DND-41 (cell line): ENCODE data around the gene SNORC.

ENCODE experiments used
- ATAC-seq: fragments of 200-7000 bp; cut with Tn5 transposase; 3 replicates; pipeline ENCODE4 v1.9.1; 2021; ENCODE audit warnings: low read depth; ENCODE audit not compliant: insufficient read depth
- DNase-seq: peaks from one replicate; pipeline ENCODE4 v3.0.0-alpha.2; 2020
- H2AFZ ChIP-seq: 2 replicates; pipeline ENCODE4 v1.6.0; 2012; ENCODE audit warnings: low read depth, low read length
- H3K27ac ChIP-seq: 2 replicates; pipeline ENCODE4 v1.5.1; 2012; ENCODE audit warnings: low read length, inconsistent platforms
- H3K27me3 ChIP-seq: fragments of 200-600 bp; sonication (generic); 2 replicates; pipeline ENCODE4 v1.6.0; 2012; ENCODE audit warnings: low read length, mild to moderate bottlenecking, inconsistent platforms; ENCODE audit not compliant: insufficient read depth, poor library complexity
- H3K36me3 ChIP-seq: 2 replicates; pipeline ENCODE4 v1.5.1; 2012; ENCODE audit warnings: low read length, inconsistent platforms; ENCODE audit not compliant: insufficient read depth
- H3K4me1 ChIP-seq: 2 replicates; pipeline ENCODE4 v1.5.1; 2012; ENCODE audit warnings: mild to moderate bottlenecking, low read length; ENCODE audit not compliant: insufficient read depth
- H3K4me2 ChIP-seq: 2 replicates; pipeline ENCODE4 v1.6.0; 2012; ENCODE audit warnings: mild to moderate bottlenecking, moderate library complexity, low read length, inconsistent platforms; ENCODE audit not compliant: insufficient read depth
- H3K4me3 ChIP-seq, 2 experiments: fragments of 200-600 bp in 1 of 2; shearing (Covaris generic) in 1 of 2; 2 replicates each; pipeline ENCODE4 v1.5.1; 2012 to 2016; ENCODE audit warnings: inconsistent platforms in 2 of 2, low read length in 2 of 2, mild to moderate bottlenecking in 2 of 2, low read depth in 1 of 2, moderate library complexity in 1 of 2
- H3K79me2 ChIP-seq: 2 replicates; pipeline ENCODE4 v1.6.0; 2012; ENCODE audit warnings: low read length, inconsistent platforms; ENCODE audit not compliant: insufficient read depth
- H3K9ac ChIP-seq: 2 replicates; pipeline ENCODE4 v1.6.0; 2012; ENCODE audit warnings: low read depth, mild to moderate bottlenecking, inconsistent platforms, low read length, moderate library complexity
- H3K9me3 ChIP-seq: 2 replicates; pipeline ENCODE4 v1.5.1; 2012; ENCODE audit warnings: low read length, moderate library complexity, mild to moderate bottlenecking, inconsistent platforms; ENCODE audit not compliant: insufficient read depth, severe bottlenecking
- H4K20me1 ChIP-seq: 2 replicates; pipeline ENCODE4 v1.6.0; 2012; ENCODE audit warnings: low read length; ENCODE audit not compliant: insufficient read depth
- EZH2 ChIP-seq: IDR thresholded peaks from 3 replicates; pipeline ENCODE4 v1.6.1; 2012; ENCODE audit warnings: borderline replicate concordance, low read depth, mild to moderate bottlenecking, moderate library complexity, low read length, inconsistent platforms; ENCODE audit not compliant: severe bottlenecking
- TF ChIP-seq, protein P1 (sequence below): IDR thresholded peaks from 2 replicates; pipeline ENCODE4 v1.5.1; 2012; ENCODE audit warnings: borderline replicate concordance, low read length, moderate library complexity, mild to moderate bottlenecking; ENCODE audit not compliant: poor library complexity, severe bottlenecking; ENCODE audit errors: extremely low read depth

SNORC gene

DNA sequence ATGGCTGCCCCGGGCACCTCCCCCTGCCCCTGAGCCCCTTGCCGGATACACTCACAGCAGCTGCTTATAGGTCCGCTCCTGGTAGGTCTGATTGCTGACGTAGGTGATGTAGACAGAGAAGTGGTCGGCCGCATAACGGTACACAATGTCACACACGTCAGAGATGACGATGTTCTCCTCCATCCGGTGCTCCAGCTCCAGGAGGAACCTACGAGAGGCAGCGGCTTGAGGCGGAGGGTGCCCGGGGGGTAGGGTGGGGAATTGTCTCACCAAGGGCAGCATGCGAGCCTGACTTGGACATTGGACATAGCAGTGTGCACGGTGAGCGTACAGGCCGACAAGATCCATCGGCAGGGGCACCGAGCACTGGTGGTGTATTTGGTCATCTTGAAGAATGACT lies 22.8 kb downstream of the SNORC start:
- H2AFZ ChIP-seq: no peak overlapping the region
- ATAC-seq (no peak), DNase-seq (no peak)
- no peak overlapping the region for H3K4me2 ChIP-seq
- H3K4me1 ChIP-seq: no peaks in the 10 kb centered on the region
- H3K4me3 ChIP-seq: no peak overlapping the region
- no peaks in the 10 kb centered on the region for H3K79me2 ChIP-seq
- no peaks in the 10 kb centered on the region for H3K36me3 ChIP-seq
- H3K9ac ChIP-seq: no peak overlapping the region
- TF ChIP-seq EZH2: no peak
- TF ChIP-seq, protein P1, sequence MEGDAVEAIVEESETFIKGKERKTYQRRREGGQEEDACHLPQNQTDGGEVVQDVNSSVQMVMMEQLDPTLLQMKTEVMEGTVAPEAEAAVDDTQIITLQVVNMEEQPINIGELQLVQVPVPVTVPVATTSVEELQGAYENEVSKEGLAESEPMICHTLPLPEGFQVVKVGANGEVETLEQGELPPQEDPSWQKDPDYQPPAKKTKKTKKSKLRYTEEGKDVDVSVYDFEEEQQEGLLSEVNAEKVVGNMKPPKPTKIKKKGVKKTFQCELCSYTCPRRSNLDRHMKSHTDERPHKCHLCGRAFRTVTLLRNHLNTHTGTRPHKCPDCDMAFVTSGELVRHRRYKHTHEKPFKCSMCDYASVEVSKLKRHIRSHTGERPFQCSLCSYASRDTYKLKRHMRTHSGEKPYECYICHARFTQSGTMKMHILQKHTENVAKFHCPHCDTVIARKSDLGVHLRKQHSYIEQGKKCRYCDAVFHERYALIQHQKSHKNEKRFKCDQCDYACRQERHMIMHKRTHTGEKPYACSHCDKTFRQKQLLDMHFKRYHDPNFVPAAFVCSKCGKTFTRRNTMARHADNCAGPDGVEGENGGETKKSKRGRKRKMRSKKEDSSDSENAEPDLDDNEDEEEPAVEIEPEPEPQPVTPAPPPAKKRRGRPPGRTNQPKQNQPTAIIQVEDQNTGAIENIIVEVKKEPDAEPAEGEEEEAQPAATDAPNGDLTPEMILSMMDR: no peak
- no peaks in the 10 kb centered on the region for H3K9me3 ChIP-seq
- H3K27me3 ChIP-seq: no peaks in the 10 kb centered on the region
- peaks cover 2% of the 10 kb centered on the region; the same call in 1 of the 2 replicates for H4K20me1 ChIP-seq
- no peak overlapping the region for H3K27ac ChIP-seq

DNA sequence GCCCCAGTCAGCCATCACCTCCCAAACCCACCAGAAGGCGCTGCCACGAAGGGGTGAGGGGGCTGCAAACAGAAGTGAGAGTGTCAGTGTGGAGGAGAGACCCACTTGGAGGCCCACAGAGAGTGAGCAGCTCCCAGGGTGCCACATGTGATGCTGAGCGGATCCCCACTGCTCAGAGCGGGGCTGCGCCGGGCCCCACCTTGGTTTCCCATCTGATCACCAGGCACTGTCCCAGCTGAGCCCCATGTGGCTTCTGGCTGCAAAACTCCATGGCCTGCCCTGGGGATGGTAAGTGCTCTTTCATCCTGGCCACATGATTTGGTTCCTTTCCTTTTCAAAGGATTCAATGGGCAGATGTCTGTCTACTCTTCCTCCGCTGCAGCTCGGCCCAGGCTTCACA lies 23.8 kb downstream of the SNORC start:
- TF ChIP-seq, protein P1: no peak
- no peak for TF ChIP-seq EZH2
- H3K79me2 ChIP-seq: no peaks in the 10 kb centered on the region
- ATAC-seq: no peak
- H4K20me1 ChIP-seq: peaks cover 2% of the 10 kb centered on the region; the same call in 1 of the 2 replicates
- no peaks in the 10 kb centered on the region for H3K9me3 ChIP-seq
- H3K9ac ChIP-seq: no peak overlapping the region
- no peak overlapping the region for H3K27ac ChIP-seq
- H2AFZ ChIP-seq: no peak overlapping the region
- H3K4me1 ChIP-seq: no peaks in the 10 kb centered on the region
- DNase-seq: no peak
- no peak overlapping the region for H3K4me3 ChIP-seq
- no peak overlapping the region for H3K4me2 ChIP-seq
- H3K27me3 ChIP-seq: no peaks in the 10 kb centered on the region
- H3K36me3 ChIP-seq: no peaks in the 10 kb centered on the region

DNA sequence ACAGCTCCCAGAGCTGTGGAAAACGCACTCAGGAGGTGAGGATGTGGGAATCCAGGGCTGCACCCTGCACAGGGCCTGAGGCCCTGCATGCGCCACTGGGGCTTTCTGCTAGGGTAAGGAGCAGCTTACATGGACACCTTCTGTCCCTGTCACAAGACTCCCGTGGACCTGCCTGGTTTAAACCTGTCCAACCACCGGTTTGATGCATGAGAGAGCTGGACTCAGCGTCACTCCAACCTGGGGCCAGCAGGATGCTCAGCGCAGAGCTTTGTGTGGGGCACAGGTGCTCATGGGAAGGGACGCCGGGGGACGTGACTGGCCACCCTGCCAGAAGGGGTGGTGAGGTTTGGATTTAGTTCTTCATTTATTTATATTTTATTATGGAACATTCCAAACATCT lies 24.2 kb downstream of the SNORC start:
- no peak for ATAC-seq

More for the DNA sequence above, 24.2 kb downstream of the SNORC start:
- Histone ChIP-seq H3K4me3 (no peak overlapping the region), H4K20me1 (peaks cover 2% of the 10 kb centered on the region; the same call in 1 of the 2 replicates), H3K27ac (no peak overlapping the region), H3K4me1 (no peaks in the 10 kb centered on the region), H2AFZ (no peak overlapping the region), H3K36me3 (no peaks in the 10 kb centered on the region), H3K4me2 (no peak overlapping the region), H3K27me3 (no peaks in the 10 kb centered on the region), H3K79me2 (no peaks in the 10 kb centered on the region), H3K9ac (no peak overlapping the region), H3K9me3 (no peaks in the 10 kb centered on the region)
- DNase-seq: no peak
- no peak for TF ChIP-seq EZH2
- TF ChIP-seq, protein P1: no peak
